ENCODE data around the gene WRAP53. TPM values are rescaled to one million over a fixed set of nuclear protein-coding genes. Genes with fewer than 3 reads are reported as not detected.

WRAP53 gene
- polyA plus RNA-seq, 3 donors: 6.3 to 9.8 (median 9.1) TPM

DNA sequence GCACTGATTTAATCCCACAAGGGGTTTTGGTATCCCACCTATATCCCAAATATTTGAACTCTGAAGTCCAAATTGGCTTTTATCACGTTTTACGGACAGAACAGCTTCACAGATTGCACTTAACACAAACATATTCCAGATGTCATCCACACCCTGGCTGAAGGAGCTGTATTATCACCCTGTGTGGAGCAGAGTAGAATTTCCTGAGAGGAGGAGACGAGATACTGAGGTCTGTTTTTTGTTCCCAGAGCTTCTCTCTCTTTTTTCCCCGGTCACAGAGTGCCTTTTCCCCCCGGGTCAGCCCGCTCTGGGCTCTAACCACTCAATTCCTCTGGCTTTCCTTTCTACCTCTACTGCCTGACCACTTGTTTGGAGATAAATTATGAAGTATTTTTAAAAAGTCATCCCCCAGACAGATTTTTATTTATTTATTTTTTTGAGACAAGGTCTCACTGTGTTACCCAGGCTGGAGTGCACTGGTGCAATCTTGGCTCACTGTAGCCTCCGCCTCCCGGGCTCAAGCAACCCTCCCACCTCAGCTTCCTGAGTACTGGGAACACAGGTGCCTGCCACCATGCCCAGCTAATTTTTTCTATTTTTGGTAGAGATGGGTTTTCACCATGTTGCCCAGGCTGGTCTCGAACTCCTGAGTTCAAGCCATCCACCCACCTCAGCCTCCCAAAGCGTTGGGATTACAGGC is 59.9 kb downstream of the WRAP53 start:
- Histone ChIP-seq H3K79me2 (ENCODE audit: insufficient read depth, low read length) (no peaks in the 10 kb centered on the region), H3K4me1 (ENCODE audit: control insufficient read depth in 1 of 2, insufficient read depth in 2 of 2, low read length in 2 of 2) (peaks cover 0 to 8% of the 10 kb centered on the region in 2 donors), H3K4me3 (replicated peaks in 1 of 3; ENCODE audit: low read depth in 2 of 3, low read length in 3 of 3) (no peak overlapping the region), H4K20me1 (ENCODE audit: insufficient read depth, low read length) (no peaks in the 10 kb centered on the region), H3K9ac (ENCODE audit: insufficient read depth, low read length, poor library complexity, severe bottlenecking) (no peak overlapping the region), H3K4me2 (replicated peaks; ENCODE audit: extremely low read depth, low read length, poor library complexity, severe bottlenecking) (no peak overlapping the region), H3K9me3 (replicated peaks in 1 of 2; ENCODE audit: control insufficient read depth in 1 of 2, insufficient read depth in 1 of 2, low read length in 2 of 2) (peaks cover 8% of the 10 kb centered on the region in 2 donors), H3K27ac (ENCODE audit: low read depth in 1 of 2, low read length in 2 of 2) (no peak overlapping the region), H3K27me3 (ENCODE audit: control insufficient read depth in 2 of 2, insufficient read depth in 2 of 2, low read length in 2 of 2) (no peaks in the 10 kb centered on the region), H3K36me3 (replicated peaks in 1 of 2; ENCODE audit: control insufficient read depth in 1 of 2, insufficient read depth in 2 of 2, low read length in 2 of 2) (no peaks in the 10 kb centered on the region), H2AFZ (ENCODE audit: insufficient read depth, low read depth, low read length, poor library complexity, severe bottlenecking) (no peak overlapping the region)
- H3K4me3 Mint-ChIP-seq: no peak overlapping the region
- peaks cover 0 to 4% (median 4%) of the 10 kb centered on the region in 3 donors for H3K27me3 Mint-ChIP-seq (ENCODE audit: low read depth in 3 of 3)
- no CpG with 5 or more reads among the region's 10 CpGs for WGBS (ENCODE audit: insufficient coverage)
- no peak overlapping the region for H3K27ac Mint-ChIP-seq
- intact Hi-C loops (cut with micrococcal nuclease): loop anchor here in 1 of 2 donors (10.0 kb wide), 1 partner anchor 307 kb away; no protein-coding TSS in a partner anchor
- peaks cover 0 to 4% of the 10 kb centered on the region in 2 donors for H3K36me3 Mint-ChIP-seq
- no peak for TF ChIP-seq CTCF (IDR thresholded peaks at IDR 0.05)
- peaks cover 5 to 14% (median 11%) of the 10 kb centered on the region in 7 donors for H3K9me3 Mint-ChIP-seq
- DNase-seq: no peak
- H3K4me1 Mint-ChIP-seq: peaks cover 11% of the 10 kb centered on the region

DNA sequence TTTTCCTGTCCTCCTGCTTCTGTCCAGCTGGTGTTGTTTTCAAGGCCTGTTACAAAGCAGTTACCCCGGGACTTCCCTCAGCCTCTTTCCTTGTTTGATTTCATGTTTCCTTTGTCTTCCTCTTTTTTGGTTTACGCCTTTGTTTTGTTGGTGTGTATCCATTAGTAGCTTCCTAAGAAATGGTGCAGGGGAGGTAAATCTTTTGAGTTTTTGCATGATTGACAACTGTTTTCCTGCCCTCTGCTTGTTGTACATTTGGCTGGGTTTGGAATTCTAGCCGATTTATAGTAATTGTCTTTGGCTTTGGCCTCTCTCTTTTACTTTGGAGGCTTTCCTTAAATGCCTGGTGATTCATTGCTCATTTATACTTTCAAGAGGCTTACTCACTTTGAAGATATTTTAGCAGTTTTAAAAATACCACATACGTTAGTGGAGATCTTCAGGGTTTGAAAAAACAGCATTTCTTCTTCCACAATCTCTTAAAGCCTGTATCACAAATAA is 62.1 kb downstream of the WRAP53 start:
- intact Hi-C loops (cut with micrococcal nuclease): no loop called here
- H3K4me3 Mint-ChIP-seq: no peak overlapping the region
- H3K27me3 ChIP-seq (ENCODE audit: control insufficient read depth in 2 of 2, insufficient read depth in 2 of 2, low read length in 2 of 2): no peaks in the 10 kb centered on the region

More for the DNA sequence above, 62.1 kb downstream of the WRAP53 start:
- Mint-ChIP-seq H3K4me1 (peaks cover 7% of the 10 kb centered on the region), H3K9me3 (peaks cover 5 to 14% (median 11%) of the 10 kb centered on the region in 7 donors), H3K27me3 (ENCODE audit: low read depth in 3 of 3) (peaks cover 0 to 9% (median 7%) of the 10 kb centered on the region in 3 donors), H3K27ac (no peak overlapping the region), H3K36me3 (peaks cover 0 to 4% of the 10 kb centered on the region in 2 donors)
- H2AFZ ChIP-seq (ENCODE audit: insufficient read depth, low read depth, low read length, poor library complexity, severe bottlenecking): no peak overlapping the region
- H3K4me3 ChIP-seq (replicated peaks in 1 of 3; ENCODE audit: low read depth in 2 of 3, low read length in 3 of 3): no peak overlapping the region
- H3K9me3 ChIP-seq (replicated peaks in 1 of 2; ENCODE audit: control insufficient read depth in 1 of 2, insufficient read depth in 1 of 2, low read length in 2 of 2): peaks cover 8% of the 10 kb centered on the region in 2 donors
- DNase-seq: no peak
- peaks cover 0 to 10% of the 10 kb centered on the region in 2 donors for H3K4me1 ChIP-seq (ENCODE audit: control insufficient read depth in 1 of 2, insufficient read depth in 2 of 2, low read length in 2 of 2)
- no peak overlapping the region for H3K4me2 ChIP-seq (replicated peaks; ENCODE audit: extremely low read depth, low read length, poor library complexity, severe bottlenecking)
- H4K20me1 ChIP-seq (ENCODE audit: insufficient read depth, low read length): no peaks in the 10 kb centered on the region
- H3K9ac ChIP-seq (ENCODE audit: insufficient read depth, low read length, poor library complexity, severe bottlenecking): no peak overlapping the region
- no peak overlapping the region for H3K27ac ChIP-seq (ENCODE audit: low read depth in 1 of 2, low read length in 2 of 2)
- no peak for TF ChIP-seq CTCF (IDR thresholded peaks at IDR 0.05)
- WGBS (ENCODE audit: insufficient coverage): no CpG with 5 or more reads among the region's 4 CpGs
- no peaks in the 10 kb centered on the region for H3K36me3 ChIP-seq (replicated peaks in 1 of 2; ENCODE audit: control insufficient read depth in 1 of 2, insufficient read depth in 2 of 2, low read length in 2 of 2)
- no peaks in the 10 kb centered on the region for H3K79me2 ChIP-seq (ENCODE audit: insufficient read depth, low read length)

Other genes with a start within 250 kb of the WRAP53 start
- gene FGF11, start 249.0 kb upstream of the WRAP53 start, polyA plus RNA-seq: 1 to 10 TPM in 1 of 3 donors, not detected in 2; 2.2 TPM
- 10 to 100 TPM in 2 of 3 donors, 1 to 10 TPM in 1; 9.3 to 15.7 (median 14.7) TPM for gene CHRNB1, start 243.4 kb upstream of the WRAP53 start, polyA plus RNA-seq
- gene ZBTB4, start 208.8 kb upstream of the WRAP53 start, polyA plus RNA-seq: 1 to 10 TPM; 3.4 to 8.1 (median 4.4) TPM
- gene SLC35G6, start 207.0 kb upstream of the WRAP53 start, polyA plus RNA-seq: not detected
- 10 to 100 TPM; 12.1 to 27.9 (median 25.4) TPM for gene POLR2A, start 204.1 kb upstream of the WRAP53 start, polyA plus RNA-seq
- 10 to 100 TPM; 37.7 to 98.3 (median 50.2) TPM for gene TNFSF12, start 139.4 kb upstream of the WRAP53 start, polyA plus RNA-seq
- gene TNFSF13, start 129.7 kb upstream of the WRAP53 start, polyA plus RNA-seq: 100 to 1,000 TPM; 236 to 523 (median 491) TPM
- 100 to 1,000 TPM in 1 of 3 donors, 1 to 10 TPM in 2; 2.9 to 140 (median 5.6) TPM for gene SENP3, start 126.6 kb upstream of the WRAP53 start, polyA plus RNA-seq
- gene CD68, start 108.8 kb upstream of the WRAP53 start, polyA plus RNA-seq: 100 to 1,000 TPM; 642 to 884 (median 744) TPM
- 100 to 1,000 TPM; 100 to 107 (median 103) TPM for gene MPDU1, start 104.6 kb upstream of the WRAP53 start, polyA plus RNA-seq
- 1 to 10 TPM in 2 of 3 donors, under 1 TPM in 1; 0.86 to 1.2 (median 1.1) TPM for gene SOX15, start 98.4 kb upstream of the WRAP53 start, polyA plus RNA-seq
- gene FXR2, start 73.6 kb upstream of the WRAP53 start, polyA plus RNA-seq: 10 to 100 TPM in 1 of 3 donors, 1 to 10 TPM in 2; 6.2 to 23.0 (median 9.2) TPM
- gene SAT2, start 60.7 kb upstream of the WRAP53 start, polyA plus RNA-seq: 100 to 1,000 TPM in 1 of 3 donors, 10 to 100 TPM in 2; 83.4 to 155 (median 89.8) TPM
- gene SHBG, start 58.3 kb upstream of the WRAP53 start, polyA plus RNA-seq: under 1 TPM in 2 of 3 donors, not detected in 1; 0.43 TPM
- under 1 TPM in 1 of 3 donors, not detected in 2; 0.07 TPM for gene ATP1B2, start 37.6 kb upstream of the WRAP53 start, polyA plus RNA-seq
- 10 to 100 TPM; 16.2 to 35.1 (median 25.8) TPM for gene TP53, start 987 bp upstream of the WRAP53 start, polyA plus RNA-seq
- under 1 TPM in 1 of 3 donors, not detected in 2; 0.01 TPM for gene EFNB3, start 16.7 kb downstream of the WRAP53 start, polyA plus RNA-seq
- under 1 TPM in 2 of 3 donors, not detected in 1; 0.03 to 0.15 TPM for gene DNAH2, start 29.3 kb downstream of the WRAP53 start, polyA plus RNA-seq
- gene KDM6B, start 145.7 kb downstream of the WRAP53 start, polyA plus RNA-seq: 10 to 100 TPM in 1 of 3 donors, under 1 TPM in 2; 0.37 to 25.5 (median 0.44) TPM
- 10 to 100 TPM in 1 of 3 donors, not detected in 2; 10.2 TPM for gene TMEM88, start 166.6 kb downstream of the WRAP53 start, polyA plus RNA-seq
- gene NAA38, start 169.1 kb downstream of the WRAP53 start, polyA plus RNA-seq: 100 to 1,000 TPM in 2 of 3 donors, 10 to 100 TPM in 1; 63.8 to 197 (median 148) TPM
- 1 to 10 TPM in 1 of 3 donors, under 1 TPM in 2; 0.50 to 4.8 (median 0.98) TPM for gene CYB5D1, start 169.5 kb downstream of the WRAP53 start, polyA plus RNA-seq
- gene CHD3, start 200.3 kb downstream of the WRAP53 start, polyA plus RNA-seq: 10 to 100 TPM in 1 of 3 donors, under 1 TPM in 2; 0.55 to 67.9 (median 0.91) TPM
- gene RNF227, start 227.8 kb downstream of the WRAP53 start, polyA plus RNA-seq: 1 to 10 TPM in 2 of 3 donors, under 1 TPM in 1; 0.59 to 6.7 (median 1.3) TPM
- 10 to 100 TPM in 1 of 3 donors, not detected in 2; 11.7 TPM for gene KCNAB3, start 241.4 kb downstream of the WRAP53 start, polyA plus RNA-seq
- gene TRAPPC1, start 243.5 kb downstream of the WRAP53 start, polyA plus RNA-seq: 100 to 1,000 TPM; 172 to 266 (median 224) TPM
- gene CNTROB, start 243.7 kb downstream of the WRAP53 start, polyA plus RNA-seq: 10 to 100 TPM in 1 of 3 donors, 1 to 10 TPM in 2; 4.7 to 22.8 (median 6.5) TPM

Data from CD14-positive monocyte (primary cell).